ENCODE measurements around the gene CILP.

CILP gene

DNA sequence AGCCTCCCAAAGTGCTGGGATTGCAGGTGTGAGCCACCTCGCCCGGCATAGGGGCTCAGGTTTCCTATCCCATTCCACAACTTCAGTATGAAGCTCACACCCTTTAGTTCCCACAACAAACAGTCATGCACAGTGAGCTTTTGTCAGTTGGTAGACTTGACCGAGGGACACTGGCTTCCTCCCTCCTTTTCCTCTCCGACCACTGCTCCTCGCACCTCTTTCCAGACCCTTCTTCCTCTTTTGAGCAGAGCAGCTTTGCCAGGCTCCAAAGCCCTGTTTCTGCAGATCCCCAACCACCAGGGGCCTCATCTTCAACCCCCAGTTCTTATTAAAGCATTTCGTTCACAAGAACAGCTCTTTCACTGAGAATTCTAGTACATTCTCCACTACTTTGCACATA, 12.7 kb upstream of the CILP start:
- DNase-seq, result no peak

DNA sequence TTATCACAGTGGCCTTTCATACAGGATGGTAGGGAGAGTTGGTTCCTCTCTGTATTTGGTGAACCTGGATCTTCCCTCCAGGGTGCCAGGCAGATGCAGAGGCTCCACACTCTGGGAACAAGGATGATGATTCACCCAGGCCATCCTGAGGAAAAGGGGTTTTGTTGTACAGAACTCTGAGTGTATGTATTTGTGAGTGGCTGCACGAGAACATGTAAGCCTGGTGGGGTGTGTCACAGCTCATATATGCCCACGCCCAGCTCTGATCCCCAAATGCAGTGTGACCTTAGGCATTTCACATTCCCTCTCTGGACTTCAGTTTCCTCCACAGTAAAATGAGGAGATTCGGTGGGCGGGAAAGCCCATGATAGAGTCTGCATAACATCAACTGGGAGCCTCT, 11.6 kb upstream of the CILP start:
- DNase-seq, result no peak

DNA sequence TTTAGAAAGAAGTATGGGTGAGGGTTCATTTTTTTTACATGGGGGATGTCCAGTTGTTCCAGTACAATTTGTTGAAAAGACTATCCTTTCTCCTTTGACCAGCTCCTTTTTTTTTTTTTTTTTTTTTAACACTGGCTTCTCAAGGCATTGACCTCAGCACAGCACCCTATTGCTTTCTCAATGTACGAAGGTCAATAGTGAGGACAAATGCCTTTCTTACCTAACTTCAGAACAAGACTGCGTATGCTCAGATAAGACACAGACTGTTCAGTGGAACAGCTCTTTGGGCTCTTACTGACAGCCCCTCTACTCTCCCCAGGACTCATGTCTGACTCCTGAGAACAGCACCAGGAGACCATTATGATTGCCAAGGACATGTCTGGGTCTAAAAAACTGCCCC, 10.4 kb upstream of the CILP start:
- no peak for DNase-seq

DNA sequence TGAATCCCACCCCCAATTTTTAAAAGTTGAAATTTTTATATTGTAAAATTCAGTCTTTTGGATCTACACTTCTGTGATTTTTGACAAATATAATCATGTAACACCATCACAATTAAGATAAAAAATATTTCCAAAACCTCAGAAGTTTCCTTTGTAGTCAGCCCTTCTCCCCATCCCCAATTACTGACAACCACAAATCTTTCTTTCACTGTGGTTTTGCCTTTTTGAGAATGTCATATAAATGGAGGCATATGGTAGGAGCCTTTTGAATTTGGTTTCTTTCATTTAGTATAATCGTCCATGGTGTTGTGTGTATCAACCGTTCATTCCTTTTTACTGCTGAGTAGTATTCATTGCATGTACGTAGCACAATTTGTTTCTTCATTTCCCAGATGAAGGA, 7.9 kb upstream of the CILP start:
- DNase-seq, result no peak

DNA sequence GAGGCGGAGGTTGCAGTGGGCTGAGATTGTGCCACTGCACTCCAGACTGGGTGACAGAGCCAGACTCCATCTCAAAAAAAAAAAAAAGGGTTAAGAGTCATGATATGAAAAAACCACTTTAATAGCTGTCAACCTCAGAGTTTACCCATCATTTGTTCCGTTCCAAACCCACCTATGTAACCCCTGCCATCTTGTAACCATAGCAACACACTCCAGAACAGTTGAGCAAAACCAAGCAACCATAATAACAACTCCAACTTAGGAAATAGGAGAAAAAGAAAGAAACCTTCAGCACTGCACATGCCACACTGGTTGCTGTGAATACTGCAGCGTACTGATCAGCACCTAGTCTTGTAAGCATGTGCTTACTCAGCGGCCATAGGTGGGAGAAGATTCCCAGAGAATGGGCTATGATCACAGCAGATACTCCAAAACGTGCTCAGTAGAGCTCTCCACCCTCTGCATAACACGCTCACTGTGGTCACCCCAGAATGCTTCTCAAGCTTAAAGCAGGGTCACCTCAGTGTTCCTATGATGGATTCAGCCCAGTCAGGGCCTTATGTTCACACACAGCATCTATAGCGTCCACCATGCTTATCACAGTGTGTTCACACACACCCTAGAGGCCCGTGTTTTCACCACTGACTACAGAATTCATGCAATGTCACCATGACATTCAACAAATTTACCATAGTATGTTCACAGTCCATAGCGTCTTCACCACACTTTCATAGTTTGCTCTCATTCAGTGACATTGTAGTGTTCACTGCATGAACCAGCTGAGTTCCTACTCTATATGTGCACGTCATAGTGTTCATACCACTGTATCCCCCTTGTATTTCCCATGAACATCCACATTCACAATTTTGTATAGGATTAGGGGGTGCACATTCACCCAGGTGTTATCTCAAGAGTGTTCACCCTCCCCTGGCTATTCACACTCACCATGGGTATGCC, 6.5 kb upstream of the CILP start:
- DNase-seq, result no peak

DNA sequence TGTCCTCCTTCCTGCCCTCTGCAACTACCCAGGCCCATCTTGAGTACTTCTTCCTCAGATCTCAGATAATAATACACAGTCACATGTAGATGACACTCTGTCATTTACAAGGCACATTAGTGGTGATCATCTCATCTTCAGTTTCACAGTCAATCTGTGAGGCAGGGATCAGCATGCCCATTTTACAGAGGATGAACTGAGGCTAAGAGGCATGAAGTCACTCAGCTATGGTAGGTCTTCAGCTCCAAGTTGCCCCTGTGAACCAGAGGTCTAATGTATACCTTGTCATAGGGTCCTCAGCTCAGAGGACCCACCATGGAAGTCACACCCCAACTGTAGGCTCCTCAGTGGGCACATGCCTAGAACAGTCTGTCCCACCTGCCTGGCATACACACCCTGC, 4.2 kb upstream of the CILP start:
- DNase-seq, result no peak

DNA sequence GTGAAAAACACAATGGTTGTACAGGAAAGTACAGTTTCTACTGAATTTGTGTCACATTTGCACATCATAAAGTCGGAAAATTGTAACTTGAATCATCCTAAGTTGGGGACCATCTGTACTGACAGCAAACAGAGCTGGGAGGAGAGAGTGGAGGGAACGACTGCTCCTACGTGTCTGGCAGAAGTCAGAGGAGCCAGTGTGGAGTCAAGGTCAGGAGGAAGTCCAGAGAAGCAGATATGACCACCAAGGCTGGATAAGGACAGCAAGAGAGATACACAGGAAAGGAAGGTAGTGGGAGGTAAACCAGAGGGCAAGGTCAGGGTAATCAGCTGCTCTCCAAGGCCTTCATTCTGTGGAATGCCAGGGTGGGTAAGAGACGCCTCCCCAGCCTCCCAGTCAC, 2.7 kb upstream of the CILP start:
- DNase-seq, result no peak

DNA sequence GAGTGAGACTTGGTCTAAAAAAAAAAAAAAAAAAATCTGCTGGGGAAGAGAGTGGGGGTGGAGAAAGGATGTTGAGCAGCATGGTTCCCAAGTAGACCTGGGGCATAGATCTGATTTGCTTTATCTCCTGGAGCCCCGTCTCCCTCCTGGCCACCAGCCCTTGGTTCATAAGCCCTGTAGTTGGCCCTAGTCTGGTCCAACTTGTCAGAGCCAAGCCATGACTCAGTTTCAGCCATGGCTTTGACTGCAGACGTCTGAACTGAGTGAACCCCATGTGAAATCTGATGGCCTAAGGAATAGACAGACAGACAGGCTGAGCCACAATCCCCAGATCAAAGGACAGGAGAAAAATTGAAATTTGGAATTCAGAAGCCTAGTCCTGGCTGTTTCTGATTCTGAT, 2.0 kb upstream of the CILP start:
- no peak for DNase-seq

DNA sequence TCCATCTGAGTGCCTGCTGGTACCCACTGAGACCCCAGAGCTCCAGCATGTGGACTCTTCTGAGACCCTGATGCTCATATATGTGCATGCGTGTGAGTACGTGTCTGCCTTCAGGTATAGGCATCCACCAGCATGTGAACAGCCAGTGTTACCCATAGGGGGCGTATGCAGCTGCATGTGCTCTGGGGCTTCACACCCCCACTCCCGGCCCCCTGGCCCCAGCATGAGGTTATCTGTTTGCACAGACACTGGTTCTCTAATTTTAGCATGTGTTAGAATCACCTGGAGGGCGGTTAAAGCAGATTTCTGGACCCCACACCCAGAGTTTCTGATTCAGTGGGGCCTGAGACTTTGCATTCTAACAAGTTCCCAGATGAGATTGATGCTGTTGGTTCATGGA, 824 bp upstream of the CILP start:
- DNase-seq, result peak; percentile 22

DNA sequence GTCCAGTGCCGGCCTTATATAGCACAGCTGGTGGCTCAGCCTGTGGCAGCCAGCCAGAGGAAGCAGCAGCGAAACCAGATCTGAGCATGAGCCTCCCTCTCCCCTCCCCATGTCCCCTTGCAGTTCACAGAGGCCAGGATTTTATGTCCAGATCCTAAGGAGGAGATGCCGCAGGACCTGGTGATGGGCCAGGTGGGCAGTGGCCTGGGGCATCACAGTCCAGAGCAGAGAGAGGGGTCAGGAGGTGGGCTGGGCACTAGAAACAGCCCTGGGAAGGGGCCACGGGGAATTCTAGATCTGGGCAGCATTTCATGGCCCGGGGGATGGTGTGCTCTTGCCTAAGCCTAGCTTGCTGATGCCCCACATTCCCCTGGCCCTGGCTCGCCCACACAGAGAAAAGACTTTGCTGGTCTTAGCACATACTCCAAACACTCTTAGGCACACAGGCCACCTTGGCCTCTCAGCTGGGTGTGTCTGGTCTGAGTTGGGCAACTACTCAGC, 259 bp upstream of the CILP start:
- DNase-seq, result no peak

DNA sequence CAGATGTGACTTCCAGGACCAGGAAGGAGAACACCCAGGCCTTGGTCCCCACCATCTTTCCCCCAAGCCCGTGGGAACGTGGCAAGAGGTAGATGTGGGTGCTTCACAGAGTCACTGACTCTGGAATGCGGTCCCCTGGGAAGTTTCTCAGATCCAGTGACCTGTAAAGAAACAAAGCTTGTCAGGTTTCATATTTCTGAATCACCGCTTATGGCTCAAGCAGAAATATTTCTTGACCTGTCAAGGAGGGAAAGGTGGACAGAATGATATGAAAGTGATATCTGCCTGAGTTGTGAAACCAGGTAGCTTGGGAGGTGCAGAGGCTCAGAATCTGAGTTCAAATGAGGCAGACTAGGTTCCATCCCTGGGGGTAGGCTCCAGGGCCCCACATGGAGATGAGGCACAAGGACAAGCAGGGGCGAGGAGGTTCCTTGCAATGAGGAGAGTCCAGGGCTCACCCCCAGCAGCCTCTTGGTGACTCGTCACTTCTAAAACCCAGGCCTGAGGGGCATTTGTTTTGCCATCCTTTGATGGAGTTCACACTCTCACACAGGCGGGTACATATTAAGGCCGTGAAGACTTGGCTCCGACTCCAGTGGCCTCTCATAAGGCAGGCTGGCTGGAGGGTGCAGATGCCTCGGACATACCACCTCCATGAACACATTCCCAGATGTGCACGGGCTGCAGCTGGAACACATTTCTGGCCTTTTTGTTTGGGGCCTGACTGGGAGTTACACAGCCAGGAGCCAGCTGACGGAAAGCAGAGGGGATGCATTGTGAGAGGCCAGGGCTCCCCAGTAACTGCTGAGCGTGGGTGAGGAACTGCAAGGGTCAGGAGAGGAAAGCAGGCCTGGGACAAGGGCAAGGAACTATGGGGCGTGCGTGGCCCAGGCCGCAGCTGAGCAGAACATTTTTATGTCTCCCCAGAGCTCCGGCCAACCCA, 1.3 kb downstream of the CILP start:
- DNase-seq, result no peak

DNA sequence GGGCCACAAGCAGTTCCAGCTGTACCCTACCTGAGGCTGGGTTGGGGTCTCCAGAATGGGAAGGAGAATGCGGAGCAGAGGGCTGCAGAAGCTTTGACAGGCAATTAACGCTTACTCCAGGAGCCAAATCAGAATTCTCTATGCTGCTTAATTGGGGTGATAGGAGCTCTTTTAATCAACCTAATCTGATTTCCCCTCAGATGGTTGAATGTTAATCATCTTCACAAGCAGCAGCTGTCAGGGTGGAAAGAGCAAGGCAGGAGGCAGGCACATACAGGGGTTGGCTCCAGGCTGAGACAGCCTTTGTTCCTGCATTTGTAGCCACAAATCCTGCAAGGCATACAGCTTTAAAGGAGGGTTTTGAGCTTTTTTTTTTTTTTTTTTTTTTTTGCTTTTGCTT, 2.6 kb downstream of the CILP start:
- DNase-seq, result no peak

DNA sequence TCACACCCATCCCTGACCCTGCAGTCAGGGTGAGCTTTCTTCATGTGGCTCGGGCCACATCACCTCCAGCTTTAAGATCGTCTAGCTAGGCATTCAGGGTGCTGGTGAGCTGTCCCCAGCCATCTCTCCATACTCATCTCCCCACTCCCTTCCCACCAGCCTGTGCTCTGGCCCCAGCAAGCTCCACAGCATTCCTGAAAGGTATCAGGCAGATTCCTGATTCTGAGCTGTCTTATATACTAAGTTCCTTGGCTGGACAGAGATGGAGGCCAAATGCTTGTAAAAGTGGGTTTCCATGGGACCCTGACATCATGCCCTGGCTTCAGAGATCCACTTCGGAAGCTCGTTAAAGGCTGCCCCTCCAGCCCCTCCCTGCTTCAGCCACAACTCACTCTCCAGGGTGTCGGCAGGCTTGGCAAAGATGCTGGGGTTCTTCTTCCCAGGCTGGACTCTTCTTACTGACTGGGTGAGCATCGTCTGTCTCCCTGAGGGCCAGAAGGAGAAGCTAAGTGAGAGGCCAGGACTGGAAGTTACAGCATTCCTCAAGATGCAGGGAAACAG, 3.9 kb downstream of the CILP start:
- DNase-seq, result no peak

DNA sequence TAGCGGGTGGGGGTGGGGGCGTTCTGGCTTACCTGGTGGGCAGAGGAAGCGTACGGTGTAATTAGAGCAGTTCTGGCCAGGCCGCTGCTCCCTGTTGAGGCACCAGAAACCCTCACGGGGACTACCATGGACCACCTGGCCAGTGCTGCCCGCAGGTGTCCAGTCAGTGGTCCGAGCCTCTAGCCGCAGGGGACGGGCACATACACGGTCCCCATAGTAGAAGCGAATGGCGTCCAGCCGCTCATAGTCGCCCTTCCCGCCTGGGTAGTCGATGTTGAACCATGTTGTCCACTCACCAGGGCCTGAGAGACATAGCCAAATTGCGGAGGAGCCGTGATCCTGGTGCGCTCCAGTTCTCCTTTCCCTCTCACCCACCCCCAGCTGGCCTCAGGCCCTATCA, 4.5 kb downstream of the CILP start:
- no peak for DNase-seq

DNA sequence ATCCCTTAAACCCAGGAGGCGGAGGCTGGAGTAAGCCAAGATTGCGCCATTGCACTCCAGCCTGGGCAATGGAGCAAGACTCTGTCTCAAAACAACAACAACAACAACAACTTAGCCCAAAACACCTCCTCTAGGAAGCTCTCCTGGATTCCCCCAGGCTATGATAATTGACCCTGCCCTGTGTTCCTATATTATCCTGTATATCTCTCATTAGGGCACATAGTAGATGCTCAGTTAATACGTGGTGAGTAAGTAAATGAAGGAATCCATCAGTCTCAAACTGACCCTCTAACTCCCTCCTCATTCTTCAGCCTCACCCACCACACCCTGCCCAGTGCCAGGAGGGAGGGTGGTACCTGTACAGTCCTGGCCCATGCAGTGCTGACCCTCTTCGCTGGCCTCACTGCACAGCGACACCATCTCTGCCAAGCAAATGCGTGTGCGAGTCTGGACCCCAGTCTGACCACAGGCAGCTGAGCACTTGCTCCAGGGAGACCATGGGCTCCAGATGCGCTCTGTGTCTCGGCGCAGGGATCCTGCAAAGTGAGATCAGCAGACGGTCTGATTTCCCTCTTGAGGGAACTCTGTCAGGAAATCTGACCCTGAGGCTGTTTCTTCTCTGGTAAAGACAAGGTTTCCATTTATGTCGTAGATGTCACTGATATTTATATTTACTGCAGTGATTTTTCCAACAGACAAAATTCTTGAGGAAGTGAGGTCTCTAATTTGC, 6.2 kb downstream of the CILP start:
- no peak for DNase-seq

DNA sequence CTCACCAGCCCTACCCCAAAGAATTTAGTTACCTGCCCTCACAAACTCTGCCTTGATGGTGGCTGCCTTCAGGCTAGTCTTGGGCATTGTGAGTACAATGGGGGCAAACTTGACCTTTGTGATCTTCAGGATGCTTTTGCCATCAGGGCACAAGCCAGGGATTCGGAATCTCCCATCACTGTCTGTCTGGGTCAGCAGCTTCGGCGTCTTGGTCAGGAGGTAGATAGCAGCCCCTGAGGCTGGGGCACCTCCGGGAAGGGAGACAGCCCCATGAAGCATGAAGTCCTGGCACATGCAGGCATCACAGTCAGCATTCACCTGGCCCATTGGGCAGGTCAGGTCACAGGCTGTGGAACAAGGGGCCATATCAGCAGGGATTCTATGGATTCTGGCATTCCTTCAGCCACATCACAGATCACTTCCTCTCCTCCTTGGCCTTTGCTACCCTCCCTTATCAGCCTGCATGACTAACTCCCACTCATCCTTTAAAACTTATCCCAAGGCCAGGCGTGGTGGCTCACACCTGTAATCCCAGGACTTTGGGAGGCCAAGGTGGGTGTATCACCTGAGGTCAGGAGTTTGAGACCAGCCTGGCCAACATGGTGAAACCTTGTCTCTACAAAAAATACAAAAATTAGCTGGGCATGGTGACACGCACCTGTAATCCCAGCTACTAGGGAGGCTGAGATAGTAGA, 6.9 kb downstream of the CILP start:
- no peak for DNase-seq

DNA sequence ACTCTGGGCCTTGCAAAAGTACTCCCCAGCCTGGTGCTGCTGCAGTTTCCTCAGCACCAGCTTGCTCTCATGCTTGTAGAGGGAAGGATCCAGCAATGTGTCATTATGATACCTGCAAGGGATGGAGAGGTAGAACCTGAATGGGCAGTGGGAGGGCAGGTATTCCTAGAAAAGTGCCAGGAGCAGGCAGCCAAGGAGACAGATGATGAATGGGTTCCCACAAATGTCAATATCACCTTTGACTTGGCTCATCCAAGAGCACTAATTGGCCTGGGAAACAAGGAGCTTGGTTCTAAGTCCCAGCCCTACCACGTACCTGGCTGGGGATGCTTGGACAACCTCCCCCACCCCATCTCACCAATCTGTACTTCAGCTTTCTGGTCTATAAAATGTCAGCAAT, 9.4 kb downstream of the CILP start:
- no peak for DNase-seq

DNA sequence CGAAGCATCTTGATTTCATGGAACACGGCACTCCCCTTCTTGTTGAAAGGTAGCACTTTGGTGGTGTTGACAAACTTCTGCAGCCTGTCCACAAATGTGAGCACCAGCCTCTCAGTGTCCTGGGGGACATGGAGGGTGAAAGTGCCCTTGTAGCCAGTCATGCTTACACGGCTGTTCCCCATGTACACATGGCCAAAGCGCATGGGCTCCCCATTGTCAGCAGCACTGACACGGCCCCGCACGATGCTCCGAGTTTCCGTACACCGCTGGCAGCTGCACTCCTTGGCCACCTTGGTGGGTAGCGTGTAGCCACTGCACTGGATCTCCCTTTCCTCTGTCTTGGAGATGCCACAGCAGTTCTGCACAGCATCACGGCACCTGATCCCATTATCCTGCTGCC, 12.7 kb downstream of the CILP start:
- DNase-seq, result no peak

DNA sequence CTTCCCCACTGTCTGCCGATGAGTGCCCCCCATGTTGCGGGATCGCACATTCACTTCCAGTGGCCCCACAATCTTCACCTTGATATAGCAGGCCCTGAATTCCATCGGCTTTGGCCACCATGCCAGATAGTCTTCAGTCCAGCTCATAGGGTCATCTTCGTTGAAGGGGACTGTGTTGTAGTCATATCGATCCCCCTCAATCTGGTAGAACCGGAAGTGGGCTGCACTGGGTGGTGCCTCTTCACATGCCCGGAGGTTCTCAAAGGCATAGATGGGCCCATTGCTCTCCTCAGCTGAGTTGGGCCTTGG, 14.0 kb downstream of the CILP start:
- no peak for DNase-seq

DNA sequence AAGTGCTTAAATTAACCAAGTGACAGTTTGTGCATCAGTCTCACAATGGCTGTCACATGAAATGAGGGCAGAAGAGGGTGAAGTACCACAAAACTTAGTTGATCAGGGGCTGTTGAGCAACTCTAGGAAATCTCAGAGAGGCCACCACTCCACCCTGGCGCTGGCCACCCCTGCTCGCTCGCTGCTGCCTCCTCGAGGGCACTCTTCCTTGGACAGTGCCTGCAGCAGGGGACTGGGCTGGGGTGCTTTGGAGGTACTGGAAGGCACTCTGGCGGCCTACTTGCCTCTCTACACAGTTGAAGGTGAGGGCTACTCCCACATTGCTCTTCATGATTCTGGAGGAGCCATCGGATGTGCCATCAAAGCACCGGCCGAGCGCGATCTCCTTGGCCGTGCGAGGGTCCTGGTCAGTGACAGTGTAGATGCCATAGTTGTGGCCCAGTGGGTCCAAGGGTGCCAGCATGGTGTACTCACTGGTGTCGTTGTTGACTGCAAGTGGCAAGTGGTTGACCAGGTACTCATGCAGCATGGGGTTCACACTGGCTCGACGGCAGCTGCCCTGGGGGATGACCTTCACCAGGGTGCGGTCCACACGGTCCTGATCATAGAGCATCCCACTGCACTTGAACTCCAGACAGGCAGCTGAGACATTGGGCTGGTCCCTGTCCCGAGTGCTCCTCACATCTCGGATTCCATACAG, 14.5 kb downstream of the CILP start:
- DNase-seq, result no peak

DNA sequence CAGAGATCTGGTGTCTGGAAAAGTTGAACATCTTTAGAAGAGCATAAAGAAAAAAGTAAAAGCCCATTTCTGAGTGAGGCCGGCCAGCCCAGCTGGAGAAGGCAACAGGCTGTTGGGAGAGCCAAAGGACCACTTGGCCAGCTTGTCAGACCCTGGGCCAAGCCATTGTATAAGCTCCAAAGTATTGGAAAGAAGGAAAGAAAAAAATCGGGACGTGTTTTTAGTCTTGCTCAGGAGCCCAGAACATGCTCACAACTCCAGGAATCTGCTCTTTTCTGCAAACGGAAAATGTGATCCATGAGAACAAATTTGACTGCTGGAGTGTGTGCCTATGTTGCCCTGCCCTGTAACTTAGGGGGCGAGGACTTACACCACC, 15.7 kb downstream of the CILP start:
- DNase-seq, result no peak

All from stimulated activated naive CD4-positive, alpha-beta T cell treated with Interleukin-2 at 50 U/mL for 16 hours (primary cell).